MCF 10A (cell line): ENCODE measurements around the gene COLEC11. TPM values are rescaled to one million over a fixed set of nuclear protein-coding genes. Genes with fewer than 3 reads are reported as not detected.

Experiments used
- BruUV-seq: library from RNA; stranded (reverse); fragments of 400-500 nt; replicated peaks from 2 replicates; lab custom pipeline; 2021; lab: Mats Ljungman, UMichigan
- CTCF ChIA-PET: fragments of 300-600 bp; sonication (Branson Sonifier 250); formaldehyde crosslinking; extraction: SDS; loops from one replicate; lab custom pipeline; 2021; ENCODE audit warnings: antibody characterized with exemption, inconsistent platforms; lab: Yijun Ruan, JAX
- POLR2A ChIA-PET: fragments of 300-600, 350-650 bp; sonication (Branson Sonifier 250); formaldehyde crosslinking; extraction: SDS; loops from one replicate; lab custom pipeline; 2020; ENCODE audit warnings: antibody characterized with exemption, inconsistent platforms; lab: Yijun Ruan, JAX
- DNase-seq: peaks from one replicate; pipeline ENCODE4 v3.0.0-alpha.2; 2018; ENCODE audit not compliant: unreplicated experiment
- H3K27ac Mint-ChIP-seq: one replicate; pipeline ENCODE4 v1.8.0; 2022; ENCODE audit warnings: mild to moderate bottlenecking, low read depth, mixed read lengths; ENCODE audit not compliant: unreplicated experiment
- H3K27me3 Mint-ChIP-seq: one replicate; pipeline ENCODE4 v1.8.0; 2022; ENCODE audit warnings: mixed read lengths; ENCODE audit not compliant: insufficient read depth, unreplicated experiment
- H3K36me3 Mint-ChIP-seq: one replicate; pipeline ENCODE4 v1.8.0; 2022; ENCODE audit warnings: mild to moderate bottlenecking, moderate library complexity, mixed read lengths; ENCODE audit not compliant: insufficient read depth, unreplicated experiment
- H3K4me1 Mint-ChIP-seq: one replicate; pipeline ENCODE4 v1.8.0; 2022; ENCODE audit warnings: mixed read lengths; ENCODE audit not compliant: insufficient read depth, unreplicated experiment
- H3K4me3 Mint-ChIP-seq: one replicate; pipeline ENCODE4 v1.8.0; 2022; ENCODE audit warnings: mild to moderate bottlenecking, moderate library complexity, mixed read lengths; ENCODE audit not compliant: unreplicated experiment
- H3K9me3 Mint-ChIP-seq: one replicate; pipeline ENCODE4 v1.8.0; 2022; ENCODE audit warnings: mixed read lengths; ENCODE audit not compliant: unreplicated experiment
- CTCF ChIP-seq: fragments of 200-600 bp; IDR thresholded peaks from one replicate; pipeline ENCODE4 v1.8.0; 2022; ENCODE audit warnings: antibody characterized with exemption, mild to moderate bottlenecking; ENCODE audit not compliant: unreplicated experiment
- intact Hi-C: fragments of 100-400 bp; cut with micrococcal nuclease; formaldehyde crosslinking; loops from 2 replicates; pipeline ENCODE4 v1.14.1; 2022
- total RNA-seq: library from RNA; stranded (reverse); gene quantifications from 2 replicates; pipeline ENCODE4 v1.2.3, GENCODE V29; 2022

The COLEC11 gene
- total RNA-seq, 1 experiment from 2014 or later, result not detected

GRCh38 chr2:3604991-3605961 lies 10.4 kb downstream of the COLEC11 start:
- H3K27ac Mint-ChIP-seq, result no peak overlapping the region
- peak; percentile 70 for DNase-seq
- H3K4me1 Mint-ChIP-seq, result no peaks in the 10 kb centered on the region
- ChIA-PET CTCF (no interaction called here), POLR2A (interaction anchor here (0.7 to 1.2 kb wide), 2 partner anchors 27 to 47 kb away, joined by 3 to 4 read pairs; partner anchors contain the start of gene RNASEH1)
- H3K4me3 Mint-ChIP-seq, result peak overlapping the region; percentile 23
- intact Hi-C loops, result no loop called here
- BruUV-seq, result no TSS peak
- no peaks in the 10 kb centered on the region for H3K27me3 Mint-ChIP-seq
- no peak for TF ChIP-seq CTCF
- no peaks in the 10 kb centered on the region for H3K9me3 Mint-ChIP-seq
- no peaks in the 10 kb centered on the region for H3K36me3 Mint-ChIP-seq

GRCh38 chr2:3606028-3606369 lies 11.1 kb downstream of the COLEC11 start:
- Mint-ChIP-seq H3K36me3 (no peaks in the 10 kb centered on the region), H3K27ac (no peak overlapping the region), H3K9me3 (no peaks in the 10 kb centered on the region), H3K4me3 (no peak overlapping the region), H3K27me3 (no peaks in the 10 kb centered on the region), H3K4me1 (no peaks in the 10 kb centered on the region)
- intact Hi-C loops, result no loop called here
- no TSS peak for BruUV-seq
- no peak for TF ChIP-seq CTCF
- CTCF ChIA-PET, result no interaction called here
- DNase-seq, result no peak
- POLR2A ChIA-PET, result no interaction called here

DNA sequence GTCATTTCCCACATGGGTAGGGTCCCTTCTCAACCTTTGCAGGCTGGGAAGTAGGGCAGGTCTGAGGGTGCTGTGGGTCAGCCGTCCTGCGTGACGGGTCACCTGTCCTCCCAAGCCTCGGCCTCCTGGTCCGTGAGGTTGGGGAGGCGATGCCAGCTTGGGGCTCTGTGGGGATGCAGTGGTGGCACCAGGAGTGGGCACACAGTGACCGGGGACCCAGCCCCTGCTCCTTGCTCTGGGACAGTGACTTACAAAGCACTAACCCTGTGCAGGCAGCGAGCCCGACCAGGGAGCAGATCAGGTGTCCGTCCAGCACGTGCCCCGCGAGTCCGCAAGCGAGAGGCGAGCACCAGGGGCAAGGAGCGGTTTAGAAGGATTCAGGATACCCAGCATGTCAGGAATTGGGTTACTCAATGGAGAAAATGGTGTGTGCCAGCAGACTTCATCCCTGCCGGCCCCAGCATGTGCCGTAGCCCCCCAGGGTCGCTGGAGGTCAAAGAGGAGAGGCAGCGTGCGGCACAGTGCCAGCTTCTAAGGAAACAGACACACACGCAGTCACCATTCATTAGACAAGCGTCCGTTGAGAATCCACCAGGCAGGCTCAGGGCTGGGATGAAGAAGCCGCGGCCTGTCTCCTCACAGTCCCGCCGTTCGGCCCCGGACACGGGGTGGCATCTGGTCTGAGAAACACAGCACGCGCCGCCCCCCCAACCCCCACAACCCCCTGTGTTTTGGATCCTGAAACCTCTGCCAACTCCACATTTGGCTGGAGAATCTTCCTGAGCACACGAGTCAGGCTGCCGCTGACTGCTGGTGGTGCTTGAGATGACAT lies 11.7 kb downstream of the COLEC11 start:
- DNase-seq, result no peak
- ChIA-PET POLR2A (no interaction called here), CTCF (no interaction called here)
- Mint-ChIP-seq H3K9me3 (no peaks in the 10 kb centered on the region), H3K27me3 (no peaks in the 10 kb centered on the region), H3K4me1 (no peaks in the 10 kb centered on the region), H3K27ac (no peak overlapping the region), H3K4me3 (no peak overlapping the region), H3K36me3 (no peaks in the 10 kb centered on the region)
- BruUV-seq, result no TSS peak
- no peak for TF ChIP-seq CTCF
- intact Hi-C loops, result no loop called here
